Hepatocyte (in vitro differentiated cells): ENCODE measurements around the gene PRDM11. TPM values are rescaled to one million over a fixed set of nuclear protein-coding genes. Genes with fewer than 3 reads are reported as not detected.

Experiments used
- DNase-seq: peaks from one replicate; pipeline ENCODE4 v3.0.0-alpha.2; 2016; ENCODE audit warnings: low spot score
- H2AFZ ChIP-seq: fragments of 200-600 bp; sonication (generic); 2 replicates; pipeline ENCODE4 v1.6.0; 2016; ENCODE audit warnings: antibody characterized with exemption, mild to moderate bottlenecking
- H3K27ac ChIP-seq: fragments of 200-600 bp; sonication (generic); 2 replicates; pipeline ENCODE4 v1.5.1; 2016; ENCODE audit warnings: mild to moderate bottlenecking
- H3K27me3 ChIP-seq: fragments of 200-600 bp; sonication (generic); 2 replicates; pipeline ENCODE4 v1.6.1; 2016
- H3K36me3 ChIP-seq: fragments of 200-600 bp; sonication (generic); replicated peaks from 2 replicates; pipeline ENCODE4 v1.5.1; 2016; ENCODE audit warnings: low read depth; ENCODE audit not compliant: insufficient read depth
- H3K4me1 ChIP-seq: fragments of 200-600 bp; sonication (generic); 2 replicates; pipeline ENCODE4 v1.5.1; 2016; ENCODE audit warnings: mild to moderate bottlenecking, moderate library complexity; ENCODE audit not compliant: insufficient read depth
- H3K4me2 ChIP-seq: fragments of 200-600 bp; sonication (generic); 2 replicates; pipeline ENCODE4 v1.6.0; 2016
- H3K4me3 ChIP-seq: fragments of 200-600 bp; sonication (generic); 2 replicates; pipeline ENCODE4 v1.5.1; 2016; ENCODE audit warnings: mild to moderate bottlenecking
- H3K79me2 ChIP-seq: fragments of 200-600 bp; sonication (generic); 2 replicates; pipeline ENCODE4 v1.6.0; 2017; ENCODE audit warnings: mild to moderate bottlenecking
- H3K9me2 ChIP-seq: fragments of 200-600 bp; sonication (generic); replicated peaks from 2 replicates; pipeline ENCODE4 v1.6.0; 2017; ENCODE audit warnings: mild to moderate bottlenecking; ENCODE audit not compliant: insufficient read depth
- H3K9me3 ChIP-seq: fragments of 200-600 bp; sonication (generic); 2 replicates; pipeline ENCODE4 v1.5.1; 2016; ENCODE audit warnings: low read depth, mild to moderate bottlenecking
- H4K20me1 ChIP-seq: fragments of 200-600 bp; sonication (generic); 2 replicates; pipeline ENCODE4 v1.6.0; 2016; ENCODE audit warnings: mild to moderate bottlenecking; ENCODE audit not compliant: insufficient read depth, poor library complexity, severe bottlenecking
- EZH2 ChIP-seq: fragments of 200-600 bp; sonication (generic); IDR thresholded peaks from 2 replicates; pipeline ENCODE4 v1.6.1; 2016; ENCODE audit warnings: antibody characterized with exemption, mild to moderate bottlenecking, borderline replicate concordance
- EZH2phosphoT487 ChIP-seq: fragments of 200-600 bp; sonication (generic); IDR thresholded peaks from one replicate; pipeline ENCODE4 v1.6.1; 2018; ENCODE audit warnings: antibody characterized with exemption, mild to moderate bottlenecking, low read depth, moderate library complexity; ENCODE audit not compliant: unreplicated experiment, severe bottlenecking
- WGBS: methylation state at CpG from one replicate; pipeline ENCODE4 v1.1.6; 2016; ENCODE audit warnings: low lambda C conversion rate; ENCODE audit errors: missing lambda C conversion rate; 5-methylcytosine and 5-hydroxymethylcytosine counted together
- polyA plus RNA-seq: library from polyadenylated mRNA; unstranded; fragments of >200 nt; fragmentation: Nextera tagmentation; extraction: Ambion mirVana; gene quantifications from 2 replicates; pipeline ENCODE4 v1.2.1, GENCODE V29; 2016
- total RNA-seq: library from RNA; depleted of rRNA; stranded (reverse); fragments of >200 nt; gene quantifications from 2 replicates; pipeline ENCODE4 v1.2.3, GENCODE V29; 2014
- TF ChIP-seq, protein P1 (sequence below): fragments of 200-600 bp; sonication (generic); IDR thresholded peaks from 2 replicates; pipeline ENCODE4 v1.5.1; 2016; ENCODE audit warnings: antibody characterized with exemption, mild to moderate bottlenecking; ENCODE audit not compliant: poor library complexity

PRDM11 gene
- total and polyA plus RNA-seq, 2 experiments from 2014 or later: 11.2 to 15.0 TPM

GRCh38 chr11:45250035-45250718, 103.7 kb downstream of the PRDM11 start:
- Histone ChIP-seq H3K4me1 (no peaks in the 10 kb centered on the region), H4K20me1 (no peaks in the 10 kb centered on the region), H3K9me3 (no peaks in the 10 kb centered on the region), H3K27me3 (no peaks in the 10 kb centered on the region), H3K27ac (no peak overlapping the region), H3K9me2 (no peaks in the 10 kb centered on the region), H3K36me3 (no peaks in the 10 kb centered on the region), H2AFZ (no peak overlapping the region), H3K4me2 (no peak overlapping the region), H3K79me2 (no peaks in the 10 kb centered on the region), H3K4me3 (no peak overlapping the region)
- 81% methylated on average over 3 of the region's 3 CpGs for WGBS
- DNase-seq: no peak
- TF ChIP-seq, protein P1, sequence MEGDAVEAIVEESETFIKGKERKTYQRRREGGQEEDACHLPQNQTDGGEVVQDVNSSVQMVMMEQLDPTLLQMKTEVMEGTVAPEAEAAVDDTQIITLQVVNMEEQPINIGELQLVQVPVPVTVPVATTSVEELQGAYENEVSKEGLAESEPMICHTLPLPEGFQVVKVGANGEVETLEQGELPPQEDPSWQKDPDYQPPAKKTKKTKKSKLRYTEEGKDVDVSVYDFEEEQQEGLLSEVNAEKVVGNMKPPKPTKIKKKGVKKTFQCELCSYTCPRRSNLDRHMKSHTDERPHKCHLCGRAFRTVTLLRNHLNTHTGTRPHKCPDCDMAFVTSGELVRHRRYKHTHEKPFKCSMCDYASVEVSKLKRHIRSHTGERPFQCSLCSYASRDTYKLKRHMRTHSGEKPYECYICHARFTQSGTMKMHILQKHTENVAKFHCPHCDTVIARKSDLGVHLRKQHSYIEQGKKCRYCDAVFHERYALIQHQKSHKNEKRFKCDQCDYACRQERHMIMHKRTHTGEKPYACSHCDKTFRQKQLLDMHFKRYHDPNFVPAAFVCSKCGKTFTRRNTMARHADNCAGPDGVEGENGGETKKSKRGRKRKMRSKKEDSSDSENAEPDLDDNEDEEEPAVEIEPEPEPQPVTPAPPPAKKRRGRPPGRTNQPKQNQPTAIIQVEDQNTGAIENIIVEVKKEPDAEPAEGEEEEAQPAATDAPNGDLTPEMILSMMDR: no peak
- no peak for TF ChIP-seq EZH2phosphoT487
- no peak for TF ChIP-seq EZH2

DNA sequence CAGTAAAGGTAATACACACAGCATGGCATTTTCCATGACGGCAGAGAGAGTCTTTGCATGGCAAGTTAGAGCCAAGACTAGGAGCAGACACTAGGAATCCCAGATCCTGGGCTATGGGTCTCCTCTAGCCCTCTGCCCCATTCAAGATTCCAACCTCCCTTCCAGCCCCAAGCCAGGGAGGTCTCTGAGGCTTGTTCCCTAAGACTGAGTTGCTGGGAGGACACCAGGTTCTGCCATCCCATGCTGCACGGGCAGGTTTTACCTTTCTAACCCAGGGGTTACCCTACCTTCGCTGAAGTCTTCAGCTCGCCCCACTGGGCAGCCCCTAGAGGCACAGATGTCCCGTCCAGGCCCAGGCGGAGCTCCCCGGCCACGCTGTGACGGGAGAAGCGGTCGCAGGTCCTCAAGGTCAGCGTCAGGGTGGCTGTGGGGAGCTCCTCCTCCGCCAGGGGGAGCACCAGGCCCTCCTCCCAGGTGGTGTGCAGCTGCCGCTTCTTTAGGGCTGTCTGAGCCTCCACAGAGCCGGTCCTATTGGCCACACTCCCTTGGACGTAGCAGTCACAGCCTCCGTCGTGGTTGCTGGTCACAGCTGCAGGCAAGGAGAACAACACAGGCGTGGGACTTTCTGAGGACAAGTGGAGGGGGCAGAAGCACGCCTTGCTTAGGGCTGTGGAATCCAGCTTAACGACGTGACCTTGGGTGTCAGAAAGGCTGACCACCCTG, 105.9 kb downstream of the PRDM11 start:
- Histone ChIP-seq H3K27me3 (no peaks in the 10 kb centered on the region), H3K9me3 (no peaks in the 10 kb centered on the region), H3K9me2 (no peaks in the 10 kb centered on the region), H3K79me2 (no peaks in the 10 kb centered on the region), H3K36me3 (no peaks in the 10 kb centered on the region), H3K4me3 (no peak overlapping the region), H3K4me1 (no peaks in the 10 kb centered on the region), H3K4me2 (no peak overlapping the region), H4K20me1 (no peaks in the 10 kb centered on the region), H2AFZ (no peak overlapping the region), H3K27ac (no peak overlapping the region)
- DNase-seq: peak; percentile 74
- no peak for TF ChIP-seq EZH2
- TF ChIP-seq, protein P1: peak; percentile 53
- WGBS: 45% methylated on average over 22 of the region's 22 CpGs

- Histone ChIP-seq H3K4me3 (no peak overlapping the region), H3K9me3 (no peaks in the 10 kb centered on the region), H3K4me2 (no peak overlapping the region), H3K27ac (no peak overlapping the region), H3K9me2 (no peaks in the 10 kb centered on the region), H3K4me1 (no peaks in the 10 kb centered on the region), H3K36me3 (no peaks in the 10 kb centered on the region), H4K20me1 (no peaks in the 10 kb centered on the region), H2AFZ (no peak overlapping the region), H3K79me2 (no peaks in the 10 kb centered on the region), H3K27me3 (no peaks in the 10 kb centered on the region)
- WGBS: 88% methylated on average over 3 of the region's 3 CpGs
- no peak for DNase-seq
- TF ChIP-seq, protein P1: no peak
- no peak for TF ChIP-seq EZH2
- TF ChIP-seq EZH2phosphoT487: no peak
These were observed 106.4 kb downstream of the PRDM11 start for GRCh38 chr11:45252877-45253276.
